Astrocyte (in vitro differentiated cells and primary cell): Measurements from ENCODE around the gene KRTAP1-3.
"Not testable (repeated sequence)": the region's sequence is repeated elsewhere in the genome, so short reads cannot be mapped to it uniquely, and the experiment has no call there.

ENCODE experiments used
- EZH2 ChIP-seq: IDR thresholded peaks from 2 replicates; pipeline ENCODE4 v1.6.1; 2012; ENCODE audit warnings: mild to moderate bottlenecking, low read length, inconsistent platforms; ENCODE audit not compliant: insufficient read depth
- TF ChIP-seq, protein P1 (sequence below): IDR thresholded peaks from 2 replicates; pipeline ENCODE4 v1.5.1; 2011; ENCODE audit warnings: low read depth, mild to moderate bottlenecking, inconsistent platforms, low read length, moderate library complexity; ENCODE audit not compliant: insufficient read depth

DNA sequence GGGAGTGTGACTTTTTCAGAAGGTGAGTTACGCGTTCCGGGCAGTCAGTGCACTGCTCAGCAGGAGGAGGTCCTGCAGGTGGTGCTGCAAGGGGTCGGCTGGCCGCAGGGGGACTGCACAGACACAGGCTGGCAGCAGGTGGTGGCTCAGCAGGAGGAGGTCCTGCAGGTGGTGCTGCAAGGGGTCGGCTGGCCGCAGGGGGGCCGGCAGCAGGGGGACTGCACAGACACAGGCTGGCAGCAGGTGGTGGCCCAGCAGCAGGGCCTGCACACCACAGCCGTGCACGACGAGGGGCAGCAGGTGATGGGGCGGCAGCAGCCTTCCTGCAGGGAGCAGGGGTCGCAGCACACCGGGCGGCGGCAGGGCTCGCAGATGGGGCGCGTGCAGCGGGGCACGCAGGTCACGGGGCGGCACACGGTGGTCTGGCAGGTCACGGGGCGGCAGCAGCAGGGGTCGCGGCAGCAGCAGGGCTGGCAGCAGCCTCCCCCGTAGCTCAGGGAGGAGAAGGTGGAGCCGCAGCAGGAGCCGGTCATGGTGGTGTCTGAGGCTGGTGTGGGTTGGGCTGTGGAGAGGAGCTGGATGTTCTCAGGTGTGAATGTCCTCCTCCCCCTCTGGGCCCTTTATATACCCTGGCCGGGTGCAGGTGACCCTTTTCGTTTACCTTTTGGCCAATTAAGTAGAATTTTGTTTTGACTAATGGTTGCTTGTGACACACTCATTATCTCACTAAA is 12.2 kb upstream of the KRTAP1-3 start, which contains the start of gene KRTAP2-1:
- TF ChIP-seq, protein P1, sequence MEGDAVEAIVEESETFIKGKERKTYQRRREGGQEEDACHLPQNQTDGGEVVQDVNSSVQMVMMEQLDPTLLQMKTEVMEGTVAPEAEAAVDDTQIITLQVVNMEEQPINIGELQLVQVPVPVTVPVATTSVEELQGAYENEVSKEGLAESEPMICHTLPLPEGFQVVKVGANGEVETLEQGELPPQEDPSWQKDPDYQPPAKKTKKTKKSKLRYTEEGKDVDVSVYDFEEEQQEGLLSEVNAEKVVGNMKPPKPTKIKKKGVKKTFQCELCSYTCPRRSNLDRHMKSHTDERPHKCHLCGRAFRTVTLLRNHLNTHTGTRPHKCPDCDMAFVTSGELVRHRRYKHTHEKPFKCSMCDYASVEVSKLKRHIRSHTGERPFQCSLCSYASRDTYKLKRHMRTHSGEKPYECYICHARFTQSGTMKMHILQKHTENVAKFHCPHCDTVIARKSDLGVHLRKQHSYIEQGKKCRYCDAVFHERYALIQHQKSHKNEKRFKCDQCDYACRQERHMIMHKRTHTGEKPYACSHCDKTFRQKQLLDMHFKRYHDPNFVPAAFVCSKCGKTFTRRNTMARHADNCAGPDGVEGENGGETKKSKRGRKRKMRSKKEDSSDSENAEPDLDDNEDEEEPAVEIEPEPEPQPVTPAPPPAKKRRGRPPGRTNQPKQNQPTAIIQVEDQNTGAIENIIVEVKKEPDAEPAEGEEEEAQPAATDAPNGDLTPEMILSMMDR: not testable (repeated sequence)
- TF ChIP-seq EZH2: not testable (repeated sequence)
